Suppressor macrophage (primary cell): ENCODE results near the gene SPR.

Experiments used
- DNase-seq, 4 experiments: peaks; one replicate each; pipeline ENCODE4 v3.0.0-alpha.2; 2020 to 2022

SPR gene

GRCh38 chr2:72915907-72916742, 28.9 kb downstream of the SPR start:
- peak; percentile 24 to 70 (median 48) for DNase-seq

- DNase-seq, result no peak
Measured at GRCh38 chr2:72916743-72917137, 29.5 kb downstream of the SPR start.

- DNase-seq, result peak in 3 of 4 experiments; percentile 21 to 45 (median 31)
Measured at GRCh38 chr2:72917138-72917876, 30.1 kb downstream of the SPR start, which contains the start of gene EMX1. EMX1 (plus strand) TSS chr2:72917519; CDS start chr2:72917853, 334 bp downstream.

GRCh38 chr2:72917877-72918553, 30.8 kb downstream of the SPR start:
- peak in 2 of 4 experiments; percentile 29 to 49 for DNase-seq

GRCh38 chr2:72919414-72920317, 32.5 kb downstream of the SPR start:
- no peak for DNase-seq

- DNase-seq, result peak; percentile 14 to 62 (median 28)
Measured at GRCh38 chr2:72920318-72921087, 33.3 kb downstream of the SPR start.

GRCh38 chr2:72921088-72921851, 34.1 kb downstream of the SPR start:
- no peak for DNase-seq

GRCh38 chr2:72921853-72922252, 34.6 kb downstream of the SPR start:
- DNase-seq, result no peak

GRCh38 chr2:72923833-72924352, 36.7 kb downstream of the SPR start:
- no peak for DNase-seq

- peak in 1 of 4 experiments; percentile 35 for DNase-seq
Measured at GRCh38 chr2:72924353-72925240, 37.4 kb downstream of the SPR start.

- DNase-seq, result no peak
Measured at GRCh38 chr2:72925328-72925943, 38.2 kb downstream of the SPR start.

GRCh38 chr2:72926368-72926767, 39.2 kb downstream of the SPR start:
- no peak for DNase-seq

GRCh38 chr2:72926811-72927465, 39.7 kb downstream of the SPR start:
- no peak for DNase-seq

- no peak for DNase-seq
Measured at GRCh38 chr2:72927619-72928550, 40.7 kb downstream of the SPR start.

GRCh38 chr2:72929010-72929409, 41.8 kb downstream of the SPR start:
- no peak for DNase-seq

- peak; percentile 54 to 79 (median 66) for DNase-seq
Measured at GRCh38 chr2:72931280-72931910, 44.2 kb downstream of the SPR start.
